Endothelial cell of umbilical vein (primary cell): ENCODE results near the gene PCGF6. TPM values are rescaled to one million over a fixed set of nuclear protein-coding genes. Genes with fewer than 3 reads are reported as not detected.

Experiments
- BruUV-seq: library from RNA; stranded (reverse); fragments of 400-500 nt; replicated peaks from 2 replicates; lab custom pipeline; 2021; lab: Mats Ljungman, UMichigan
- CTCF ChIA-PET: fragments of 300-600, 350-600 bp; sonication (Branson Sonifier 250); formaldehyde crosslinking; loops from one replicate; lab custom pipeline; 2021; ENCODE audit warnings: antibody characterized with exemption, inconsistent platforms; lab: Charles Lee
- POLR2A ChIA-PET: fragments of 300-600, 350-600 bp; sonication (Branson Sonifier 250); formaldehyde crosslinking; loops from one replicate; lab custom pipeline; 2021; ENCODE audit warnings: antibody characterized with exemption, inconsistent platforms; lab: Charles Lee
- DNase-seq: peaks from one replicate; pipeline ENCODE4 v3.0.0-alpha.2; 2011; ENCODE audit warnings: low read depth, low spot score
- FAIRE-seq: peaks from 2 replicates; lab custom pipeline; 2011; peaks lifted over from hg19 to GRCh38; lab: Jason Lieb, UNC
- H2AFZ ChIP-seq: 2 replicates; pipeline ENCODE4 v1.6.0; 2012; ENCODE audit warnings: low read depth, low read length, control low read depth, inconsistent platforms
- H3K27ac ChIP-seq: 2 replicates; pipeline ENCODE4 v1.5.1; 2011; ENCODE audit warnings: low read depth, mild to moderate bottlenecking, control low read depth, low read length, moderate library complexity; ENCODE audit not compliant: insufficient read depth
- H3K27me3 ChIP-seq, 2 experiments: 2 replicates each; pipeline versions ENCODE4 v1.6.0 to v1.6.1; 2011; ENCODE audit warnings: low read length in 2 of 2, mixed read lengths in 1 of 2; ENCODE audit not compliant: control insufficient read depth in 2 of 2, insufficient read depth in 2 of 2
- H3K36me3 ChIP-seq, 2 experiments: 2 replicates in 1 of 2; 3 replicates in 1 of 2; pipeline ENCODE4 v1.5.1; 2011; ENCODE audit warnings: low read length in 2 of 2, mild to moderate bottlenecking in 1 of 2, moderate library complexity in 1 of 2; ENCODE audit not compliant: control insufficient read depth in 2 of 2, insufficient read depth in 2 of 2; ENCODE audit errors: extremely low read depth in 1 of 2
- H3K4me1 ChIP-seq: 3 replicates; pipeline ENCODE4 v1.5.1; 2011; ENCODE audit warnings: mild to moderate bottlenecking, low read length; ENCODE audit not compliant: control insufficient read depth, insufficient read depth; ENCODE audit errors: extremely low read depth
- H3K4me2 ChIP-seq: 2 replicates; pipeline ENCODE4 v1.6.1; 2011; ENCODE audit warnings: low read length, control low read depth, mixed read lengths; ENCODE audit not compliant: insufficient read depth
- H3K4me3 ChIP-seq, 3 experiments: fragments of 200-600 bp in 1 of 3; sonication (generic), shearing (Covaris generic) in 1 of 3; replicated peaks in 1 of 3; 2 replicates each; pipeline ENCODE4 v1.5.1; 2011 to 2016; ENCODE audit warnings: control low read depth in 3 of 3, low read length in 3 of 3, mild to moderate bottlenecking in 2 of 3, inconsistent platforms in 1 of 3, low read depth in 1 of 3, moderate library complexity in 1 of 3; ENCODE audit not compliant: insufficient read depth in 1 of 3
- H3K79me2 ChIP-seq: 2 replicates; pipeline ENCODE4 v1.6.0; 2012; ENCODE audit warnings: low read length, inconsistent platforms; ENCODE audit not compliant: control insufficient read depth, insufficient read depth
- H3K9ac ChIP-seq: replicated peaks from 2 replicates; pipeline ENCODE3; 2011; ENCODE audit warnings: low read length, control low read depth; ENCODE audit not compliant: insufficient read depth; ENCODE audit errors: extremely low read depth
- H3K9me1 ChIP-seq: replicated peaks from 3 replicates; pipeline ENCODE4 v1.6.0; 2011; ENCODE audit warnings: mild to moderate bottlenecking, low read length; ENCODE audit not compliant: control insufficient read depth, insufficient read depth; ENCODE audit errors: extremely low read depth
- H3K9me3 ChIP-seq: replicated peaks from 2 replicates; pipeline ENCODE4 v1.5.1; 2012; ENCODE audit warnings: low read length, inconsistent platforms; ENCODE audit not compliant: control insufficient read depth, insufficient read depth
- H4K20me1 ChIP-seq: replicated peaks from 2 replicates; pipeline ENCODE3; 2011; ENCODE audit warnings: mild to moderate bottlenecking, low read length; ENCODE audit not compliant: control insufficient read depth, insufficient read depth; ENCODE audit errors: extremely low read depth
- CTCF ChIP-seq, 2 donors: IDR thresholded peaks; 1 replicate in 1 of 2; 2 replicates in 1 of 2; pipeline ENCODE4 v1.5.1; 2011; ENCODE audit warnings: low read length in 2 of 2, mild to moderate bottlenecking in 2 of 2, moderate library complexity in 2 of 2, control low read depth in 1 of 2, inconsistent platforms in 1 of 2, low read depth in 1 of 2; ENCODE audit not compliant: insufficient read depth in 1 of 2; ENCODE audit errors: extremely low read depth in 1 of 2
- EZH2 ChIP-seq: IDR thresholded peaks from 2 replicates; pipeline ENCODE4 v1.6.1; 2012; ENCODE audit warnings: borderline replicate concordance, low read depth, mild to moderate bottlenecking, moderate library complexity, low read length, inconsistent platforms; ENCODE audit not compliant: severe bottlenecking
- FOS ChIP-seq: IDR thresholded peaks from 2 replicates; pipeline ENCODE4 v1.6.1; 2011; ENCODE audit warnings: mild to moderate bottlenecking, low read length, moderate library complexity, borderline replicate concordance; ENCODE audit not compliant: insufficient read depth
- GATA2 ChIP-seq: IDR thresholded peaks from 2 replicates; pipeline ENCODE4 v1.7.0; 2011; ENCODE audit warnings: low read depth, mild to moderate bottlenecking, moderate library complexity, mixed read lengths, low read length; ENCODE audit not compliant: insufficient read length, insufficient read depth
- JUN ChIP-seq: IDR thresholded peaks from 2 replicates; pipeline ENCODE4 v1.6.1; 2011; ENCODE audit warnings: borderline replicate concordance, low read depth; ENCODE audit not compliant: insufficient read length, insufficient read depth
- MAX ChIP-seq: IDR thresholded peaks from 2 replicates; pipeline ENCODE4 v1.6.1; 2011; ENCODE audit not compliant: insufficient read depth, insufficient read length
- MYC ChIP-seq: IDR thresholded peaks from one replicate; pipeline ENCODE4 v1.6.1; 2011; ENCODE audit warnings: mild to moderate bottlenecking, low read depth, low read length
- POLR2A ChIP-seq: IDR thresholded peaks from 2 replicates; pipeline ENCODE4 v1.6.1; 2012; ENCODE audit warnings: low read depth, mild to moderate bottlenecking, control low read depth, low read length
- POLR2AphosphoS5 ChIP-seq: IDR thresholded peaks from 2 replicates; pipeline ENCODE4 v1.6.1; 2012; ENCODE audit warnings: low read depth, mild to moderate bottlenecking, control low read depth, low read length, moderate library complexity; ENCODE audit not compliant: insufficient read depth
- dilution Hi-C: fragments of 300-500 bp; cut with MboI; formaldehyde crosslinking; loops from one replicate; pipeline ENCODE4 v1.15.0; 2019; ENCODE audit warnings: low sequenced_read_pairs; ENCODE audit not compliant: extremely low pct_ligation_motif_present
- intact Hi-C: fragments of 100-400 bp; cut with micrococcal nuclease; formaldehyde crosslinking; loops from one replicate; pipeline ENCODE4 v1.10.0; 2022
- polyA plus RNA-seq, 4 experiments: library from polyadenylated mRNA; depleted of rRNA in 3 of 4; stranded (reverse) in 3 of 4; unstranded in 1 of 4; fragments of >200 nt; gene quantifications; 2 replicates each; pipeline versions ENCODE4 v1.2.1 to v1.2.3, GENCODE V29; 2011 to 2012; ENCODE audit warnings: missing spikeins in 1 of 4
- total RNA-seq: library from RNA; stranded (reverse); gene quantifications from 2 replicates; pipeline ENCODE4 v1.2.3, GENCODE V29; 2021

The PCGF6 gene
- total and polyA plus RNA-seq, 2 donors (not counting 3 experiments of a cell fraction or from before 2014, with no cell fraction given): 3.8 to 11.3 TPM

- FAIRE-seq: no peak
- H3K27ac ChIP-seq: no peak overlapping the region
- CTCF ChIA-PET: interaction anchor here (0.6 to 1.9 kb wide), 4 partner anchors 37 to 391 kb away, joined by 3 to 5 read pairs (median 4); no protein-coding TSS in a partner anchor
- no peaks in the 10 kb centered on the region for H4K20me1 ChIP-seq
- H3K9ac ChIP-seq: no peak overlapping the region
- TF ChIP-seq POLR2A: no peak
- TF ChIP-seq FOS: peak; percentile 30
- intact Hi-C loops (no loop called here), dilution Hi-C loops (no loop called here)
- no peak for DNase-seq
- H3K4me3 ChIP-seq: no peak overlapping the region
- no peak overlapping the region for H3K4me2 ChIP-seq
- no peaks in the 10 kb centered on the region for H3K36me3 ChIP-seq
- no peak overlapping the region for H2AFZ ChIP-seq
- POLR2A ChIA-PET: no interaction called here
- no TSS peak for BruUV-seq
- peaks cover 0 to 2% of the 10 kb centered on the region in 2 experiments for H3K27me3 ChIP-seq
- no peaks in the 10 kb centered on the region for H3K4me1 ChIP-seq
- no peaks in the 10 kb centered on the region for H3K9me3 ChIP-seq
- no peaks in the 10 kb centered on the region for H3K79me2 ChIP-seq
- H3K9me1 ChIP-seq: no peaks in the 10 kb centered on the region
Measured at GRCh38 chr10:103295374-103296015, 55.4 kb downstream of the PCGF6 start.

GRCh38 chr10:103291588-103291987, 59.4 kb downstream of the PCGF6 start:
- peaks cover 10 to 13% of the 10 kb centered on the region in 2 experiments for H3K27me3 ChIP-seq
- no peak for DNase-seq
- FAIRE-seq: no peak
- H3K4me2 ChIP-seq: no peak overlapping the region
- intact Hi-C loops: no loop called here
- POLR2A ChIA-PET: no interaction called here
- CTCF ChIA-PET: no interaction called here
- no TSS peak for BruUV-seq
- no peak for TF ChIP-seq FOS
- no peak for TF ChIP-seq JUN
- TF ChIP-seq POLR2A: no peak
- no peak for TF ChIP-seq CTCF (IDR thresholded peaks at IDR 0.05; ENCODE audit: extremely low read depth in 1 of 2, insufficient read depth in 1 of 2, low read depth in 1 of 2, low read length in 2 of 2)
- no peak for TF ChIP-seq POLR2AphosphoS5
- TF ChIP-seq GATA2: no peak
- TF ChIP-seq EZH2: no peak
- TF ChIP-seq MYC: no peak
- no peak for TF ChIP-seq MAX
- no peaks in the 10 kb centered on the region for H4K20me1 ChIP-seq
- no peaks in the 10 kb centered on the region for H3K9me3 ChIP-seq
- dilution Hi-C loops: no loop called here
- no peak overlapping the region for H3K9ac ChIP-seq
- no peaks in the 10 kb centered on the region for H3K9me1 ChIP-seq
- H3K27ac ChIP-seq: no peak overlapping the region
- H3K4me1 ChIP-seq: no peaks in the 10 kb centered on the region
- no peaks in the 10 kb centered on the region for H3K36me3 ChIP-seq
- H2AFZ ChIP-seq: no peak overlapping the region
- no peaks in the 10 kb centered on the region for H3K79me2 ChIP-seq
- no peak overlapping the region for H3K4me3 ChIP-seq
